Activated CD4-positive, alpha-beta T cell treated with anti-CD3 and anti-CD28 coated beads, Interleukin-2, amount 50 U/mL, for 16 hours (primary cell): Measurements from ENCODE around the gene WDR5B.
"Not testable (repeated sequence)": the region's sequence is repeated elsewhere in the genome, so short reads cannot be mapped to it uniquely, and the experiment has no call there.

Experiments used
- DNase-seq: peaks from one replicate; pipeline ENCODE4 v3.0.0-alpha.2; 2020

Gene WDR5B

GRCh38 chr3:122415762-122416654 is at the start of gene WDR5B:
TSS of gene WDR5B (minus strand) at chr3:122416062. CDS start at chr3:122415528, 534 bp downstream.
- DNase-seq: peak; percentile 99

DNA sequence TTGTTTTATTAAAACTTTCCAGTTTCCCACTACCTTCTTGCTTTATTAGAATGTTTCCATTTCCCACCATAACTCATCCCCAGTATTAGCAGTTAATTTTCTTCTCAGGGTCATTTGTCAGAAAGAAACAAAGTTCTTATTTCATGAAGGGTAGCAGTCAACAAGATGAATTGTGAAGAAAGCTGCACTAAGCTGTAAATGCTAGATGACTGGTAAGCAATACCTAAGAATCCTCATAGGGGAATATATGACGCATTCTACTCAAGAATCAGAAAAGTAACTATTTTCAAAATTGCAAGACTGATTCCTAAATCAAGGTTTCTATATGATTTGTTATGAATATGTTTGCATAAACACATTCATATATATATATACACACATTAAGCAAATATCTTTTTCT is 48.8 kb upstream of the WDR5B start:
- DNase-seq: no peak

- no peak for DNase-seq
These were observed 46.5 kb upstream of the WDR5B start for GRCh38 chr3:122462406-122462805.

- DNase-seq: no peak
These were observed 45.9 kb upstream of the WDR5B start for GRCh38 chr3:122461806-122462205.

GRCh38 chr3:122458992-122459391 is 43.1 kb upstream of the WDR5B start:
- no peak for DNase-seq

DNA sequence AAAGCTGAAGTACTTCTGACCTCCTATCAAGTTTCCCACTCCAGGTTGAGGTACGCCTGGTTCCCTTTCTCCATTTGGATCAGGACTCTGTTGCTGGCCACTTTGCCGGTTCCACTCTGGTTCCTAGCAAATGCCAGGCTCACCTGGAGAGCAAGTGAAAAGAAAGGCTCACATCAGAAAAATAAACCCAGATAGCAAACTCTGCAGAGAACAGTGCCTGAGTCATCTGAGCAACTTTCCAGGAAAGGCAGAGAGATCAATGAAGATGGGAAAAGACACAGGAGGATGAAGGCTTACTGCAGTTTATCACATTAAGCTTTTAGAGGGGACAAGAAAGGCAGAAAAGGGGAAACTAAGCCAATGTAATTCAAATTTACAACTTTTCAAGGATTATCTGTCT is 41.8 kb upstream of the WDR5B start:
- no peak for DNase-seq

- DNase-seq: no peak
These were observed 40.2 kb upstream of the WDR5B start for GRCh38 chr3:122456074-122456473.

DNA sequence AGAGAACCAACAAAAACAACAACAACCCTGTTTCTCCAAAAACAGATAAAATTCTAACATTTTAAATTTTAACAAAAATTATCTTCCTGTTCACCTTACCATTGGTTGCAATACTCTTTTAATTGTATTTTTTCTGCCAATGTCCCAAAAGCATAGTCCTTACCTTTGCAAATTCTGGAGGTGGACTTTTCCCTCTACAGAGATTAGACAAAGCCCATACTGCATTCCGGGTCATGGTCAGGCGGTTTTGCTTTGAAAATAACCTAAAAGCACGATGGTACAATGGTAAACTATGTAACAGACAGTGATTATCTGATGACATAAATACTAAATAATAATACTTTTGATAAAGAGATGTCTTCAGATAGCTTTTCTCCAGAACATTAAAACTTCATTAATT is 35.5 kb upstream of the WDR5B start:
- no peak for DNase-seq

DNA sequence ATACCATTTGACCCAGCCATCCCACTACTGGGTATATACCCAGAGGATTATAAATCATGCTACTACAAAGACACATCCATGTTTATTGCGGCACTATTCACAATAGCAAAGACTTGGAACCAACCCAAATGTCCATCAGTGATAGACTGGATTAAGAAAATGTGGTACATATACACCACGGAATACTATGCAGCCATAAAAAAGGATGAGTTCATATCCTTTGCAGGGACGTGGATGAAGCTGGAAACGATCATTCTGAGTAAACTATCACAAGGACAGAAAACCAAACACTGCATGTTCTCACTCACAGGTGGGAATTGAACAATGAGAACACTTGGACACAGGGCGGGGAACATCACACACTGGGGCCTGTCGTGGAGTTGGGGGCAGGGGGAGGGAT is 32.4 kb upstream of the WDR5B start:
- not testable (repeated sequence) for DNase-seq

- not testable (repeated sequence) for DNase-seq
These were observed 28.6 kb upstream of the WDR5B start for GRCh38 chr3:122444491-122444887.

GRCh38 chr3:122443762-122444490 is 28.1 kb upstream of the WDR5B start:
- not testable (repeated sequence) for DNase-seq

- no peak for DNase-seq
These were observed 27.2 kb upstream of the WDR5B start for GRCh38 chr3:122443090-122443489.

DNA sequence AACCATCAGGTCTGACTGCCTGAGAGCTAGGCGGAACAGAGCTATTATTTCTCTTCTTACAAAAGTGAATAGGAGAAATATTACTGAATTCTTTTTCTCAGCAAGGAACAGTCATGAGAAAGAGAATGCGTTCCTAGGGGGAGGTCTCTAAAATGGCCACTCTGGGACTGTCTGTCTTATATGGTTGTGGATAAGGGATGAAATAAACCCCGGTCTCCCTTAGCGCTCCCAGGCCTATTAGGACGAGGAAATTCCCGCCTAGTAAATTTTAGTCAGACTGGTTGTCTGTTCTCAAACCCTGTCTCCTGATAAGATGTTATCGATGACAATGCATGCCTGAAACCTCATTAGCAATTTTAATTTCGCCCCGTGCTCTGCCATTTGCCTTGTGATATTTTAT is 20.1 kb upstream of the WDR5B start:
- DNase-seq: no peak

GRCh38 chr3:122430371-122430770 is 14.5 kb upstream of the WDR5B start:
- no peak for DNase-seq

DNA sequence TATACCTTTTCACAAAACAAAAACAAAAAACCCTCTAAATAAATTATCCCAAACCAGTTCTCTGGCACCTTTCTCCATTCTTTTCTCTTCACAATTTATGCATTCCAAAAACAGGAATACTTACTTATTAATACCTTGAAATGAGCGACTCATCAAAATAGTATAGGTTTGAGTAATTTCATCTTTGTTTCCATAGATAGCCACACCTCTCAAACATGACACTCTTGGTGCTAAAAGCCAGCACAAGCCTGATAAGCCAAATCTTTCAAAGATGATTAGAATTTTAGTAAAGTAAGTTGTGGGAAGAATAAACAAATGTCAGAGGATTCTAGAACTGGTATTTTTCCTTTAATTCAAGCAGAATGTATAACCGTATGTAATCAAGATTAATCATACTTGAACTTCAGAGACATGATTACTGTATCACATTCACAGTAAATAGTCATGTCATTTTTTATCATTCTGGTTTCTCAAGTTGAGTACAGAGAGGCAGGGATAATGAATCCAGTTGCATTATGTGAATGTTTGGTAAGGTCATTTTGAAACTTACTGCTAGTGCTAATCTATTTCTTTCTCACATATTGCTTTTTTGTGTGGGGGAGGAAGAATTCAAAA is 12.1 kb upstream of the WDR5B start:
- DNase-seq: peak; percentile 79

DNA sequence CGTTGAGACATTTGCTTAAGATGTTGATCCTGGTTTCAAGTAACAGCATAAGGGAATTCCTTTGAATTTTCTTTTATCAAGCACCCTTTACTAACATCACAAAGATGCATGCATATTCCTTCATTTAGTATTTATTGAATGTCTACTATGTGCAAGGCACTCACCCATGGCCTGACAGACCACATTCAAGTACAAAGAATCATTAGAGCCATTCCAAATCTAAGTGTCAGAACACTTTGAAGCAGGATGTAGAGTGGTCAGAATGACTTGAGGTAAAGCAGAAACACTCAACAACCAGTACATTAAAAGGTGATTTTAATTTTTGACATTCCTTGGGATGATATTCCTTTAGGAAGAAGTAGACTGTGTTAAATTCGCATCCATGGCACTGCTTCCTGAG is 6.0 kb upstream of the WDR5B start:
- DNase-seq: no peak

- no peak for DNase-seq
These were observed 5.2 kb upstream of the WDR5B start for GRCh38 chr3:122421101-122421500.

- DNase-seq: no peak
These were observed 1.1 kb upstream of the WDR5B start for GRCh38 chr3:122416966-122417365.

DNA sequence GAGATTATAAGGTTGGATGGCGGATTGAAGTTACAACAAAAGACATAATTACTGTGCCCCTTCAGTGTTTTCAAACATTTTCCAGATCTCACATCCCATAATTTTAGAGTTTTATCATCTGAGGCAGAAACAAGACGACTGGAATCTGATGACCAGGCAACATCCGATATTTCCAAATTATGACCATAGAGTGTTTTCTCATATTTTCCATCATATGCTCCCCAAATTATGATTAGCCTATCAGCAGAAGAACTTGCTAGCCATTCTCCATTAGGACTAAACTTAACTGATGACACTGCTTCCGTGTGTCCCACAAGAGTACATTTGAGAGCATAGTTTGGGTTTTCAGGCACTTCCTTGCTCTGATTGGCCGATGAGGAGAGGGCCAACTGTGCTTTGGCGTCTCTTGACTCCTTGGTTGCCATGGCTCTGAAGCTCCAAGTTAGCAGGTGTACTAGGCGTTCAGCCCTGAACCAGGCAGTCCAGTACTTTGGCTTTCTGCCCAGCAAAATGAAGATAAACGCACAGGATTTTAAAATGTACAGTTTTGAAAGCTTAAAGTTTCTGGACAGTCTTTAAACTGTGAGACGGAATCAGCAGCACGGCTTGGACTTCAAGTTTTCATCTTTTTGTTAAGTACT is 638 bp downstream of the WDR5B start:
- peak; percentile 65 for DNase-seq

DNA sequence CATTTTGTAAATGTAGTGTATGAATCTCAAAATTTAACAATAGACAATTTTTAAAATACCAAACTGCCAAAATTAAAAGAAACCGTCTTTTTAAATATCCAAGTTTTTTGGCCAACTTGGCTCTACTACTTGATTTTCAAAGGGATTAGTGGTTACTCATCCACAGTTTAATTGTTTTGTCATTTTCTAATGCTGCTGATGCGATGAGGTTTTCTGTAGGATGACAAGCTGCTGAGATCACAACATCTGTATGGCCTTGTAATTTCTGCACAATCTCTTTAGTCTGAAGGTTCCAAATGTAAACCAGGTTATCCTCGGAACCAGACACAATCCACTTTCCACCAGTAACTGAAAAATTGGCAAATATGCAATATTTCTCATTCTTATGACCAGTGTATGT is 1.5 kb downstream of the WDR5B start:
- DNase-seq: no peak

DNA sequence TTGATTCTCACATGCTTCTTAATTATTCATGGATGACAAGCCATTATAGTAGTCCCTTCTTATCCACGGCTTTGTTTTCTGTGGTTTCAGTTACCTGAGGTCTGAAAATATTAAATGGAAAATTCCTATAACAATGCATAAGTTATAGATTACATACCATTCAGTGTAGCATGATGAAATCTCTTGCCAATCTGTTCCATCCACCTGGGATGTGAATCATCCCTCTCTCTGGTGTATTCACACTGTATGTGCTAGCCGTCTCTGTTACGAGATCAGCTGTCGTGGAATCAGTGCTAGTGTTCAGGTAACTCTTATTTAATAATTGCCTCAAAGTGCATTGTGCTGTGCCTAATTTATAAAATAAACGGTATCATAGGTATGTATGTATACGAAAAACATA is 5.2 kb downstream of the WDR5B start:
- DNase-seq: no peak

- no peak for DNase-seq
These were observed 5.8 kb downstream of the WDR5B start for GRCh38 chr3:122410111-122410510.

DNA sequence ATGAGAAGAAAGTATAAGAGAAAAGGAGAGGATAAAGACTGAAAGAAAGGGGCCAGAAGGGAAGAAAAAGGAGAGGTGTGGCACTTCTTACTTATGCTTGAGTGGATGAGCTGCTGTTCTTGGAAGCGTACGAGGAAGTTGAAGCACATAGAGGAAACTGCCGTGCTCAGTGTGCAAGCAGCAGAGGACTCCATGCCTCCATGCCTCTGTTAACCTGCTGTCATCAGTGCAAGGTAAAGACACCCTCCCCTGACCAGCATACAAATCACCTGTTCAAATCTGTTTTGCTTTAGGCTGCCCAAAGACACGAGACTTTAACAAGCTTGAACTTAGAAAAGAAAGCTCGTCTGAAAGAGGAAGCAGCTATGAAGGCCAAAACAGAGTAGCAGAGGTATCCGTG is 6.4 kb downstream of the WDR5B start:
- no peak for DNase-seq
